GM18499 (cell line): ENCODE data around the gene CD244.
"Not testable (repeated sequence)": the region's sequence is repeated elsewhere in the genome, so short reads cannot be mapped to it uniquely, and the experiment has no call there.

Source experiments
- ATAC-seq: cut with Tn5 transposase; IDR thresholded peaks from one replicate; pipeline ENCODE4 v1.9.1; 2021; ENCODE audit warnings: moderate number of reproducible peaks; ENCODE audit not compliant: insufficient read depth, unreplicated experiment

The CD244 gene

GRCh38 chr1:160789051-160789701 is 73.5 kb downstream of the CD244 start:
- ATAC-seq = no peak

- not testable (repeated sequence) for ATAC-seq
Measured at GRCh38 chr1:160782988-160783765, 79.5 kb downstream of the CD244 start.

- ATAC-seq = no peak
Measured at GRCh38 chr1:160781914-160782689, 80.6 kb downstream of the CD244 start.

- no peak for ATAC-seq
Measured at GRCh38 chr1:160781186-160781766, 81.4 kb downstream of the CD244 start.

GRCh38 chr1:160780398-160780755 is 82.3 kb downstream of the CD244 start:
- no peak for ATAC-seq
